Measurements from ENCODE around the gene XRN2.

XRN2 gene

GRCh38 chr20:21322921-21323331, 19.8 kb downstream of the XRN2 start:
- DNase-seq (ENCODE audit: low spot score): no peak
- ATAC-seq (ENCODE audit: low read depth): no peak
- no peak for TF ChIP-seq CTCF (IDR thresholded peaks at IDR 0.05; ENCODE audit: poor library complexity, severe bottlenecking)
- H3K9me3 ChIP-seq (ENCODE audit: severe bottlenecking): peaks cover 5% of the 10 kb centered on the region
- H3K27ac ChIP-seq (ENCODE audit: poor library complexity, severe bottlenecking): no peak overlapping the region
- no peak overlapping the region for H3K4me3 ChIP-seq (ENCODE audit: severe bottlenecking)
- H3K27me3 ChIP-seq (ENCODE audit: insufficient read depth, poor library complexity, severe bottlenecking): no peaks in the 10 kb centered on the region
- peaks cover 8% of the 10 kb centered on the region for H3K36me3 ChIP-seq (ENCODE audit: low read depth)
- peaks cover 16% of the 10 kb centered on the region for H3K4me1 ChIP-seq (ENCODE audit: insufficient read depth, poor library complexity, severe bottlenecking)

- H3K9me3 ChIP-seq (ENCODE audit: severe bottlenecking): peaks cover 5% of the 10 kb centered on the region
- DNase-seq (ENCODE audit: low spot score) (no peak), ATAC-seq (ENCODE audit: low read depth) (peak; percentile 93)
- H3K4me3 ChIP-seq (ENCODE audit: severe bottlenecking): no peak overlapping the region
- peaks cover 16% of the 10 kb centered on the region for H3K4me1 ChIP-seq (ENCODE audit: insufficient read depth, poor library complexity, severe bottlenecking)
- H3K27me3 ChIP-seq (ENCODE audit: insufficient read depth, poor library complexity, severe bottlenecking): no peaks in the 10 kb centered on the region
- peaks cover 14% of the 10 kb centered on the region for H3K36me3 ChIP-seq (ENCODE audit: low read depth)
- TF ChIP-seq CTCF (IDR thresholded peaks at IDR 0.05; ENCODE audit: poor library complexity, severe bottlenecking): no peak
- no peak overlapping the region for H3K27ac ChIP-seq (ENCODE audit: poor library complexity, severe bottlenecking)
Measured at GRCh38 chr20:21323640-21324039, 20.5 kb downstream of the XRN2 start.

GRCh38 chr20:21324126-21324525, 21.0 kb downstream of the XRN2 start:
- H3K27me3 ChIP-seq (ENCODE audit: insufficient read depth, poor library complexity, severe bottlenecking): no peaks in the 10 kb centered on the region
- peaks cover 5% of the 10 kb centered on the region for H3K9me3 ChIP-seq (ENCODE audit: severe bottlenecking)
- H3K27ac ChIP-seq (ENCODE audit: poor library complexity, severe bottlenecking): no peak overlapping the region
- ATAC-seq (ENCODE audit: low read depth) (no peak), DNase-seq (ENCODE audit: low spot score) (no peak)
- H3K36me3 ChIP-seq (ENCODE audit: low read depth): peaks cover 14% of the 10 kb centered on the region
- no peak overlapping the region for H3K4me3 ChIP-seq (ENCODE audit: severe bottlenecking)
- peaks cover 16% of the 10 kb centered on the region for H3K4me1 ChIP-seq (ENCODE audit: insufficient read depth, poor library complexity, severe bottlenecking)
- no peak for TF ChIP-seq CTCF (IDR thresholded peaks at IDR 0.05; ENCODE audit: poor library complexity, severe bottlenecking)

- Histone ChIP-seq H3K4me1 (ENCODE audit: insufficient read depth, poor library complexity, severe bottlenecking) (peaks cover 13% of the 10 kb centered on the region), H3K9me3 (ENCODE audit: severe bottlenecking) (peaks cover 5% of the 10 kb centered on the region), H3K27me3 (ENCODE audit: insufficient read depth, poor library complexity, severe bottlenecking) (no peaks in the 10 kb centered on the region), H3K4me3 (ENCODE audit: severe bottlenecking) (no peak overlapping the region), H3K27ac (ENCODE audit: poor library complexity, severe bottlenecking) (no peak overlapping the region), H3K36me3 (ENCODE audit: low read depth) (peaks cover 17% of the 10 kb centered on the region)
- DNase-seq (ENCODE audit: low spot score): no peak
- no peak for TF ChIP-seq CTCF (IDR thresholded peaks at IDR 0.05; ENCODE audit: poor library complexity, severe bottlenecking)
- no peak for ATAC-seq (ENCODE audit: low read depth)
Measured at GRCh38 chr20:21325296-21325695, 22.2 kb downstream of the XRN2 start.

- ATAC-seq (ENCODE audit: low read depth) (no peak), DNase-seq (ENCODE audit: low spot score) (no peak)
- no peak overlapping the region for H3K27ac ChIP-seq (ENCODE audit: poor library complexity, severe bottlenecking)
- H3K4me1 ChIP-seq (ENCODE audit: insufficient read depth, poor library complexity, severe bottlenecking): peaks cover 13% of the 10 kb centered on the region
- H3K27me3 ChIP-seq (ENCODE audit: insufficient read depth, poor library complexity, severe bottlenecking): no peaks in the 10 kb centered on the region
- peaks cover under 1% of the 10 kb centered on the region for H3K9me3 ChIP-seq (ENCODE audit: severe bottlenecking)
- peaks cover 31% of the 10 kb centered on the region for H3K36me3 ChIP-seq (ENCODE audit: low read depth)
- no peak for TF ChIP-seq CTCF (IDR thresholded peaks at IDR 0.05; ENCODE audit: poor library complexity, severe bottlenecking)
- H3K4me3 ChIP-seq (ENCODE audit: severe bottlenecking): no peak overlapping the region
Measured at GRCh38 chr20:21326700-21327099, 23.6 kb downstream of the XRN2 start.
